Omental fat pad (tissue), 4 donors: ENCODE measurements around the gene RNF44. TPM values are rescaled to one million over a fixed set of nuclear protein-coding genes. Genes with fewer than 3 reads are reported as not detected.
A peak's percentile ranks its signal among the peaks of the same experiment; 100 is the strongest.

Experiments
- ATAC-seq: fragments of 150-250 bp; one replicate; pipeline ENCODE4 v1.9.1; 2016; ENCODE audit warnings: mild to moderate bottlenecking, moderate library complexity; ENCODE audit not compliant: low FRiP score
- DNase-seq: peaks from one replicate; pipeline ENCODE4 v3.0.0-alpha.2; 2019; ENCODE audit warnings: low spot score
- total RNA-seq, 4 donors: library from RNA; depleted of rRNA; stranded (reverse); fragments of >200 nt; gene quantifications; one replicate each; pipeline ENCODE4 v1.1.0, GENCODE V29; 2016
- TF ChIP-seq, protein P1 (sequence below), 3 donors: fragments of 450-650 bp; IDR thresholded peaks; one replicate each; pipeline ENCODE4 v1.5.1; 2016 to 2017; ENCODE audit warnings: antibody characterized with exemption in 3 of 3, mild to moderate bottlenecking in 3 of 3, moderate library complexity in 2 of 3

The RNF44 gene
- total RNA-seq, 4 donors from 2014 or later = 7.4 to 24.4 (median 10.8) TPM

- TF ChIP-seq, protein P1, sequence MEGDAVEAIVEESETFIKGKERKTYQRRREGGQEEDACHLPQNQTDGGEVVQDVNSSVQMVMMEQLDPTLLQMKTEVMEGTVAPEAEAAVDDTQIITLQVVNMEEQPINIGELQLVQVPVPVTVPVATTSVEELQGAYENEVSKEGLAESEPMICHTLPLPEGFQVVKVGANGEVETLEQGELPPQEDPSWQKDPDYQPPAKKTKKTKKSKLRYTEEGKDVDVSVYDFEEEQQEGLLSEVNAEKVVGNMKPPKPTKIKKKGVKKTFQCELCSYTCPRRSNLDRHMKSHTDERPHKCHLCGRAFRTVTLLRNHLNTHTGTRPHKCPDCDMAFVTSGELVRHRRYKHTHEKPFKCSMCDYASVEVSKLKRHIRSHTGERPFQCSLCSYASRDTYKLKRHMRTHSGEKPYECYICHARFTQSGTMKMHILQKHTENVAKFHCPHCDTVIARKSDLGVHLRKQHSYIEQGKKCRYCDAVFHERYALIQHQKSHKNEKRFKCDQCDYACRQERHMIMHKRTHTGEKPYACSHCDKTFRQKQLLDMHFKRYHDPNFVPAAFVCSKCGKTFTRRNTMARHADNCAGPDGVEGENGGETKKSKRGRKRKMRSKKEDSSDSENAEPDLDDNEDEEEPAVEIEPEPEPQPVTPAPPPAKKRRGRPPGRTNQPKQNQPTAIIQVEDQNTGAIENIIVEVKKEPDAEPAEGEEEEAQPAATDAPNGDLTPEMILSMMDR (IDR thresholded peaks at IDR 0.05) = no peak
- no peak for ATAC-seq
- DNase-seq = no peak
These were observed 38.6 kb upstream of the RNF44 start for GRCh38 chr5:176575488-176576422.

DNA sequence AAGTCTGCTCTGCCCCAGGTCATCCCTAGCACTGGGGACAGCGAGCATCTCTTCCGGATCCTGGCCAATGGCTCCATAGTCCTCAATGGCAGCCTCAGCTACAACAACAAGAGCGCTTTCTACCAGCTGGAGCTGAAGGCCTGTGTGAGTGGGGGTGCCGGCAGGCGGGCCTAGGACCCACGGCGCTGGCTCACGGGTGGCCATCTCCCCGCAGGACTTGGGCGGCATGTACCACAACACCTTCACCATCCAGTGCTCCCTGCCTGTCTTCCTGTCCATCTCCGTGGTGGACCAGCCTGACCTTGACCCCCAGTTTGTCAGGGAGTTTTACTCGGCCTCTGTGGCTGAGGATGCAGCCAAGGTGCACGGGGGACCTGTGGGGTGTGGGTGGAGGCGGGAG is 37.9 kb upstream of the RNF44 start:
- DNase-seq (no peak), ATAC-seq (no peak)
- TF ChIP-seq, protein P1 (IDR thresholded peaks at IDR 0.05) = no peak

- DNase-seq (no peak), ATAC-seq (no peak)
- TF ChIP-seq, protein P1 (IDR thresholded peaks at IDR 0.05) = no peak
These were observed 37.0 kb upstream of the RNF44 start for GRCh38 chr5:176574297-176574591.

GRCh38 chr5:176573564-176574296 is 36.5 kb upstream of the RNF44 start:
- TF ChIP-seq, protein P1 (IDR thresholded peaks at IDR 0.05) = no peak
- DNase-seq = peak; percentile 70
- ATAC-seq = peak; percentile 32

GRCh38 chr5:176570044-176570443 is 32.8 kb upstream of the RNF44 start:
- DNase-seq (no peak), ATAC-seq (no peak)
- TF ChIP-seq, protein P1 (IDR thresholded peaks at IDR 0.05) = no peak

DNA sequence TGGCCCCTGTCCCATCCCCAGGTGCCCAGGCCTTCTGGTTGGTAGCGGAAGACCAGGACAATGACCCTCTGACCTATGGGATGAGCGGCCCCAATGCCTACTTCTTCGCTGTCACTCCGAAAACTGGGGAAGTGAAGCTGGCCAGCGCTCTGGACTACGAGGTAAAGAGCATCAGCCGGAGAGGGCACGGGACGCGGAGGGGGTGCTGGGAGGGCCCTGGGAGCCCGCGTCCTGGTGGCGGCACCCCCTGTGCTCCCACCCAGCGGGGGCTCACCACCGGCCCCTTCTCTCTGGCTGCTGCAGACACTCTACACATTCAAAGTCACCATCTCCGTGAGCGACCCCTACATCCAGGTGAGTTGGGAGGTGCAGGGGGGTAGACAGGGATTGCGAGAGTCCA is 31.5 kb upstream of the RNF44 start:
- ATAC-seq = no peak
- TF ChIP-seq, protein P1 (IDR thresholded peaks at IDR 0.05) = no peak
- no peak for DNase-seq
